ENCODE data around the gene TMEM120B. TPM values are rescaled to one million over a fixed set of nuclear protein-coding genes. Genes with fewer than 3 reads are reported as not detected.
A peak's percentile ranks its signal among the peaks of the same experiment; 100 is the strongest.

TMEM120B gene
- total and polyA plus RNA-seq, 2 of the 13 experiments (the other 11 are each of a cell fraction or from before 2014, with no cell fraction given), result 7.1 to 12.9 TPM

GRCh38 chr12:121799156-121799841, 86.7 kb downstream of the TMEM120B start:
- Histone ChIP-seq H2AFZ (ENCODE audit: low read length) (no peak overlapping the region), H4K20me1 (ENCODE audit: insufficient read depth, low read length) (no peaks in the 10 kb centered on the region), H3K4me3 (replicated peaks in 1 of 3; ENCODE audit: insufficient read depth in 1 of 3, low read depth in 2 of 3, low read length in 3 of 3) (peak overlapping the region; percentile 59 to 79 (median 71)), H3K79me2 (ENCODE audit: insufficient read depth, low read length) (peaks cover 51% of the 10 kb centered on the region), H3K4me2 (ENCODE audit: low read depth, low read length) (peak overlapping the region; percentile 96), H3K27me3 (ENCODE audit: control insufficient read depth in 1 of 2, insufficient read depth in 2 of 2, low read length in 2 of 2) (no peaks in the 10 kb centered on the region), H3K27ac (ENCODE audit: extremely low read length, insufficient read depth, low read length) (peak overlapping the region; percentile 99), H3K36me3 (replicated peaks in 1 of 2; ENCODE audit: control insufficient read depth in 1 of 2, insufficient read depth in 2 of 2, low read length in 2 of 2) (no peaks in the 10 kb centered on the region; a peak in 1 of 5 replicates), H3K9ac (ENCODE audit: insufficient read depth, low read depth, low read length) (peak overlapping the region; percentile 98), H3K9me3 (ENCODE audit: low read length) (no peaks in the 10 kb centered on the region), H3K4me1 (ENCODE audit: insufficient read depth, low read length) (peaks cover 54% of the 10 kb centered on the region)
- in situ Hi-C loops (cut with HindIII; ENCODE audit: extremely low pct_ligation_motif_present, low pct_unique_long_range_greater_than_20kb), result no loop called here
- peak; percentile 1; the same call in 1 of the 3 replicates for ATAC-seq
- FAIRE-seq, result peak; percentile 44
- DNase-seq (ENCODE audit: low spot score), result peak; percentile 77
- ChIA-PET POLR2A (interaction anchor here (1.3 to 14.5 kb wide), 6 partner anchors 2 to 172 kb away, joined by 3 to 393 read pairs (median 17); partner anchors contain the start of genes PSMD9, RHOF and SETD1B), CTCF (ENCODE audit: low intra/inter-chr PET ratio, low total read pairs) (interaction anchor here (1.5 kb wide), 1 partner anchor 13 kb away, joined by 5 read pairs; no protein-coding TSS in a partner anchor)
- BruUV-seq (replicated peaks), result no TSS peak
- intact Hi-C loops (cut with micrococcal nuclease; ENCODE audit: unreplicated experiment), result no loop called here
- 31% methylated on average over 5 of the region's 30 CpGs for WGBS (ENCODE audit: low lambda C conversion rate)
- no peak for TF ChIP-seq AHR (CRISPR knock-in tag; IDR thresholded peaks at IDR 0.05)
- TF ChIP-seq ZNF350 (CRISPR knock-in tag; IDR thresholded peaks at IDR 0.05; ENCODE audit: borderline replicate concordance, low read depth), result 0 out of 2 replicates have a peak, but pooled peaks have one; percentile 4
- TF ChIP-seq CEBPZ (IDR thresholded peaks at IDR 0.05; ENCODE audit: low read length), result no peak
- no peak for TF ChIP-seq KMT2A (CRISPR knock-in tag; IDR thresholded peaks at IDR 0.05)
- no peak for TF ChIP-seq MEIS1 (CRISPR knock-in tag; IDR thresholded peaks at IDR 0.05; ENCODE audit: borderline replicate concordance)
- 0 out of 2 replicates have a peak, but pooled peaks have one; percentile 8 for TF ChIP-seq BORCS8-MEF2B (CRISPR knock-in tag; IDR thresholded peaks at IDR 0.05)
- TF ChIP-seq NKX3-1 (CRISPR knock-in tag; IDR thresholded peaks at IDR 0.05), result no peak
- no peak for TF ChIP-seq SIX4 (CRISPR knock-in tag; IDR thresholded peaks at IDR 0.05)
- TF ChIP-seq ZFYVE20 (CRISPR knock-in tag; IDR thresholded peaks at IDR 0.05; ENCODE audit: borderline replicate concordance, low read depth), result 0 out of 2 replicates have a peak, but pooled peaks have one; percentile 33
- TF ChIP-seq RELA (CRISPR knock-in tag; IDR thresholded peaks at IDR 0.05), result no peak
- peak; percentile 81 for TF ChIP-seq PATZ1 (CRISPR knock-in tag; IDR thresholded peaks at IDR 0.05)
- TF ChIP-seq RARA (CRISPR knock-in tag; IDR thresholded peaks at IDR 0.05), result peak; percentile 11; the same call in 1 of the 2 replicates
- TF ChIP-seq ETS1 (CRISPR knock-in tag; IDR thresholded peaks at IDR 0.05), result no peak
- no peak for TF ChIP-seq ZNF281 (CRISPR knock-in tag; IDR thresholded peaks at IDR 0.05; ENCODE audit: borderline replicate concordance)
